Measurements from ENCODE around the gene ESYT3. TPM values are rescaled to one million over a fixed set of nuclear protein-coding genes. Genes with fewer than 3 reads are reported as not detected.
A peak's percentile ranks its signal among the peaks of the same experiment; 100 is the strongest.
"Not testable (repeated sequence)": the region's sequence is repeated elsewhere in the genome, so short reads cannot be mapped to it uniquely, and the experiment has no call there.

ESYT3 gene
- total RNA-seq, 2 donors from 2014 or later = 1.1 to 3.2 TPM

- intact Hi-C loops (cut with DNase I) = loop anchor here (5.0 kb wide), 1 partner anchor 91 kb away; no protein-coding TSS in a partner anchor
- 65% methylated on average over 1 of the region's 1 CpG for WGBS
- H3K4me1 ChIP-seq (replicated peaks) = no peaks in the 10 kb centered on the region
- no peak overlapping the region for H3K4me3 ChIP-seq
- no peak for DNase-seq (ENCODE audit: low spot score)
- no peak overlapping the region for H3K27ac ChIP-seq
- TF ChIP-seq POLR2A (IDR thresholded peaks at IDR 0.05) (no peak), POLR2AphosphoS5 (IDR thresholded peaks at IDR 0.05) (no peak), CTCF (IDR thresholded peaks at IDR 0.05) (no peak)
- no peaks in the 10 kb centered on the region for H3K36me3 ChIP-seq
- H3K27me3 ChIP-seq (replicated peaks; ENCODE audit: insufficient read depth) = no peaks in the 10 kb centered on the region
- no peaks in the 10 kb centered on the region for H3K9me3 ChIP-seq
Measured at GRCh38 chr3:138423316-138423715, 11.1 kb upstream of the ESYT3 start.

- H3K4me3 ChIP-seq = no peak overlapping the region
- no peaks in the 10 kb centered on the region for H3K4me1 ChIP-seq (replicated peaks)
- H3K9me3 ChIP-seq = no peaks in the 10 kb centered on the region
- H3K36me3 ChIP-seq = no peaks in the 10 kb centered on the region
- H3K27ac ChIP-seq = no peak overlapping the region
- intact Hi-C loops (cut with DNase I) = loop anchor here (5.0 kb wide), 1 partner anchor 92 kb away; no protein-coding TSS in a partner anchor
- DNase-seq (ENCODE audit: low spot score) = no peak
- no peaks in the 10 kb centered on the region for H3K27me3 ChIP-seq (replicated peaks; ENCODE audit: insufficient read depth)
- TF ChIP-seq POLR2AphosphoS5 (IDR thresholded peaks at IDR 0.05) (no peak), POLR2A (IDR thresholded peaks at IDR 0.05) (no peak), CTCF (IDR thresholded peaks at IDR 0.05) (no peak)
- 100% methylated on average over 2 of the region's 2 CpGs for WGBS
Measured at GRCh38 chr3:138424323-138424722, 10.1 kb upstream of the ESYT3 start.

GRCh38 chr3:138426211-138426610 is 8.2 kb upstream of the ESYT3 start:
- H3K4me3 ChIP-seq = no peak overlapping the region
- intact Hi-C loops (cut with DNase I) = no loop called here
- H3K27ac ChIP-seq = no peak overlapping the region
- TF ChIP-seq CTCF (IDR thresholded peaks at IDR 0.05) (peak in 1 of 4 experiments; percentile 13), POLR2AphosphoS5 (IDR thresholded peaks at IDR 0.05) (no peak)
- H3K36me3 ChIP-seq = no peaks in the 10 kb centered on the region
- H3K4me1 ChIP-seq (replicated peaks) = no peaks in the 10 kb centered on the region
- DNase-seq (ENCODE audit: low spot score) = no peak
- 52% methylated on average over 3 of the region's 3 CpGs for WGBS
- no peaks in the 10 kb centered on the region for H3K27me3 ChIP-seq (replicated peaks; ENCODE audit: insufficient read depth)
- no peaks in the 10 kb centered on the region for H3K9me3 ChIP-seq

GRCh38 chr3:138426754-138427153 is 7.7 kb upstream of the ESYT3 start:
- 98% methylated on average over 4 of the region's 4 CpGs for WGBS
- H3K4me1 ChIP-seq (replicated peaks); intact Hi-C loops (cut with DNase I); H3K9me3 ChIP-seq; H3K27ac ChIP-seq; H3K27me3 ChIP-seq (replicated peaks; ENCODE audit: insufficient read depth); H3K36me3 ChIP-seq; DNase-seq (ENCODE audit: low spot score); H3K4me3 ChIP-seq: not testable (repeated sequence)

GRCh38 chr3:138429665-138430064 is 4.8 kb upstream of the ESYT3 start:
- H3K4me3 ChIP-seq = no peak overlapping the region
- intact Hi-C loops (cut with DNase I) = no loop called here
- 95% methylated on average over 3 of the region's 3 CpGs for WGBS
- no peak overlapping the region for H3K27ac ChIP-seq
- no peaks in the 10 kb centered on the region for H3K4me1 ChIP-seq (replicated peaks)
- no peak for TF ChIP-seq POLR2AphosphoS5 (IDR thresholded peaks at IDR 0.05)
- TF ChIP-seq CTCF (IDR thresholded peaks at IDR 0.05) = no peak
- no peak for TF ChIP-seq POLR2A (IDR thresholded peaks at IDR 0.05)
- H3K27me3 ChIP-seq (replicated peaks; ENCODE audit: insufficient read depth) = no peaks in the 10 kb centered on the region
- DNase-seq (ENCODE audit: low spot score) = no peak
- no peaks in the 10 kb centered on the region for H3K9me3 ChIP-seq
- no peaks in the 10 kb centered on the region for H3K36me3 ChIP-seq
